ENCODE data around the gene KCNMB1. TPM values are rescaled to one million over a fixed set of nuclear protein-coding genes. Genes with fewer than 3 reads are reported as not detected.
A peak's percentile ranks its signal among the peaks of the same experiment; 100 is the strongest.

The KCNMB1 gene
- total RNA-seq, 4 donors from 2014 or later, result 0.07 to 0.09 TPM; not detected in 2

DNA sequence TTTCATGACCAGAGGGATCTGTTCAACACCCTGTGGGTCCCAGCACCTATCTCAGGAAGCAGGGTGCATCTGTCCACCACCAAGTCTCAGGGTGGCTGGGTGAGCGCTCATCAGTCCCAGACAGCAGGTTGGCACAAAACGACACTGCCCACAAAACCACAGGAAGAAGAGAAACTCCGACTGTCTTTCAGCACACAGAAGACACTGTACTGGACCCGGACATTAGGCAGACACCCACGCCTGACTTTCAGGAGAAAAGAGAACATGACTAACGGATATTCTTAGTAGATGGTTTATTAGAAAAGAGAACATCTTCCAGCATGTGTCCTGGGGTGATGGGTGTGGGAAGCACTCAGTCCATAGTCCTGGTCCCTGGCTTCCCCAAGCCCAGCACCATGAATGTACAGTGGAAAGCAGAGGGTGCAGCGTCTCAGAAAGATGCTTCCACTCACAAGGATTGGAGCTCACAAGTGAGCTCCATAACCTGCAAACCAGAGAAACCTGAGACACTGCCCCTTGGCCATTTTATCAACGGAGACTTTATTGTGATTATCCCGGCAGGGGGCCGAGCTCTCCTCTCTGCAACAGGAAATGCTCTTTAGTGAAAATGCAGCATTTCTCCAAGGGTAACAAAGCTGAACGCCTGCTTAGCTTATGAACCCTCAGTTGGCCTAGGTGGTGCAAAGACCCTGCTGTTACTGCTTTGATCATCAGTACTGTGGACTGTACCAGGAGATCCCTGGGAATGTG, 55.8 kb downstream of the KCNMB1 start:
- ATAC-seq (no peak), DNase-seq (no peak)
- no peak overlapping the region for H3K27ac ChIP-seq
- H3K4me3 ChIP-seq, result no peak overlapping the region
- peaks cover 0 to 3% of the 10 kb centered on the region in 2 donors for H3K4me1 ChIP-seq
- no peaks in the 10 kb centered on the region for H3K27me3 ChIP-seq
- intact Hi-C loops (cut with DNase I; ENCODE audit: low total_unique reads), result loop anchor here (5.0 kb wide), 1 partner anchor 36 kb away; the partner anchor contains the start of gene LCP2
- TF ChIP-seq POLR2A (IDR thresholded peaks at IDR 0.05), result no peak
- TF ChIP-seq, protein P1, sequence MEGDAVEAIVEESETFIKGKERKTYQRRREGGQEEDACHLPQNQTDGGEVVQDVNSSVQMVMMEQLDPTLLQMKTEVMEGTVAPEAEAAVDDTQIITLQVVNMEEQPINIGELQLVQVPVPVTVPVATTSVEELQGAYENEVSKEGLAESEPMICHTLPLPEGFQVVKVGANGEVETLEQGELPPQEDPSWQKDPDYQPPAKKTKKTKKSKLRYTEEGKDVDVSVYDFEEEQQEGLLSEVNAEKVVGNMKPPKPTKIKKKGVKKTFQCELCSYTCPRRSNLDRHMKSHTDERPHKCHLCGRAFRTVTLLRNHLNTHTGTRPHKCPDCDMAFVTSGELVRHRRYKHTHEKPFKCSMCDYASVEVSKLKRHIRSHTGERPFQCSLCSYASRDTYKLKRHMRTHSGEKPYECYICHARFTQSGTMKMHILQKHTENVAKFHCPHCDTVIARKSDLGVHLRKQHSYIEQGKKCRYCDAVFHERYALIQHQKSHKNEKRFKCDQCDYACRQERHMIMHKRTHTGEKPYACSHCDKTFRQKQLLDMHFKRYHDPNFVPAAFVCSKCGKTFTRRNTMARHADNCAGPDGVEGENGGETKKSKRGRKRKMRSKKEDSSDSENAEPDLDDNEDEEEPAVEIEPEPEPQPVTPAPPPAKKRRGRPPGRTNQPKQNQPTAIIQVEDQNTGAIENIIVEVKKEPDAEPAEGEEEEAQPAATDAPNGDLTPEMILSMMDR (IDR thresholded peaks at IDR 0.05 in 4 of 5, conservative IDR thresholded peaks at IDR 0.05 in 1 of 5), result no peak
- in situ Hi-C loops (cut with MboI; ENCODE audit: low sequenced_read_pairs in 4 of 4), result no loop called here
- no peaks in the 10 kb centered on the region for H3K9me3 ChIP-seq
- no peaks in the 10 kb centered on the region for H3K36me3 ChIP-seq

DNA sequence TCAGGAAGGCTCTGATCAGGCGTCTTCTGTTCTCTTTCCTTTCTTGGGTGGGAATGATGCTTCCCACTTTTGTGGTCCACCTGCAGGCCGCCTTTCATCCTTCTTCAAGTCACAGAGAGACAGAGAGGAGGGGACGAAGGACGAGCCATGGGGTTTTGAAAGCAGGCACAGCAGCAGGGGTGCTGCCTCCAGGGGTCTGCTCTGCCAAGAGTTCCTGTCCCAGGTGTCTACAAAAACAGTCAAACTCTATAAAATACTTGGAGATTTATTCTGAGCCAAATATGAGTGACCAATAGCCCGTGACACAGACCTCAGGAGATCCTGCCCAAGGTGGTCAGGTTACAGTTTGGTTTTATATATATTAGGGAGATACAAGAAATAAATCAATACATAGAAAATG, 57.1 kb downstream of the KCNMB1 start:
- H3K4me1 ChIP-seq, result peaks cover 0 to 3% of the 10 kb centered on the region in 2 donors

DNA sequence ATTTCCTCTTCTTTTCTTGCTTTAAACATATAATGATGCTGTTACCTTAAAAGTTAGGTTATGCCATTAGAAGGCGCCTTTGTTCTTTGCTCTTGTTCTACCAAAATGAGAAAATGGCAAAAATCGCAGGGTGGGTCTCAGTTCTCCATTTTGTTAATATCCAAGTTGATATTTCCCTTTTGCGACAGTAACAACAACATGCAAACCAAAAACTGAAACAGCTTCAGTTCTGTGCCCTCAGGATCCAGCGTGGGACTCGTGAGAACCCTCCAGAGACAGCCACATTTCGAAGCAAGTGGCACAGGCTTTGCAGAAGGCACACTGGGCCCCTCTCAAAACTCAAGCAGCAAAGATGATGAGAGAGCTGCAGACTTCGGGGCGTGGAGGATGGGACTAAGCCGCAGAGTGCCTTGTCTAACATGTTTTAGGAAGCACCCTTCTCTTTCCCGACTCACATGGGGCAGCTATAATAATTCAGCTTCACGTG, 58.6 kb downstream of the KCNMB1 start:
- Histone ChIP-seq H3K9me3 (no peaks in the 10 kb centered on the region), H3K27ac (peak overlapping the region in 3 of 4 donors; percentile 62 to 66 (median 64)), H3K4me1 (peaks cover 0 to 3% of the 10 kb centered on the region in 2 donors), H3K27me3 (no peaks in the 10 kb centered on the region), H3K4me3 (no peak overlapping the region), H3K36me3 (no peaks in the 10 kb centered on the region)
- ATAC-seq, result no peak
- intact Hi-C loops (cut with DNase I; ENCODE audit: low total_unique reads) (loop anchor here (5.0 kb wide), 1 partner anchor 33 kb away; the partner anchor contains the start of gene LCP2), in situ Hi-C loops (cut with MboI; ENCODE audit: low sequenced_read_pairs in 4 of 4) (no loop called here)
- no peak for DNase-seq
- TF ChIP-seq, protein P1 (IDR thresholded peaks at IDR 0.05 in 4 of 5, conservative IDR thresholded peaks at IDR 0.05 in 1 of 5), result no peak
- no peak for TF ChIP-seq POLR2A (IDR thresholded peaks at IDR 0.05)

More for the DNA sequence above, 57.1 kb downstream of the KCNMB1 start:
- Histone ChIP-seq H3K27ac (peak overlapping the region; percentile 59 to 69 (median 62)), H3K9me3 (no peaks in the 10 kb centered on the region), H3K36me3 (no peaks in the 10 kb centered on the region), H3K27me3 (no peaks in the 10 kb centered on the region), H3K4me3 (no peak overlapping the region)
- intact Hi-C loops (cut with DNase I; ENCODE audit: low total_unique reads) (loop anchor here (5.0 kb wide), 1 partner anchor 35 kb away; the partner anchor contains the start of gene LCP2), in situ Hi-C loops (cut with MboI; ENCODE audit: low sequenced_read_pairs in 4 of 4) (no loop called here)
- no peak for TF ChIP-seq POLR2A (IDR thresholded peaks at IDR 0.05)
- TF ChIP-seq, protein P1 (IDR thresholded peaks at IDR 0.05 in 4 of 5, conservative IDR thresholded peaks at IDR 0.05 in 1 of 5), result no peak
- ATAC-seq (no peak), DNase-seq (no peak)

DNA sequence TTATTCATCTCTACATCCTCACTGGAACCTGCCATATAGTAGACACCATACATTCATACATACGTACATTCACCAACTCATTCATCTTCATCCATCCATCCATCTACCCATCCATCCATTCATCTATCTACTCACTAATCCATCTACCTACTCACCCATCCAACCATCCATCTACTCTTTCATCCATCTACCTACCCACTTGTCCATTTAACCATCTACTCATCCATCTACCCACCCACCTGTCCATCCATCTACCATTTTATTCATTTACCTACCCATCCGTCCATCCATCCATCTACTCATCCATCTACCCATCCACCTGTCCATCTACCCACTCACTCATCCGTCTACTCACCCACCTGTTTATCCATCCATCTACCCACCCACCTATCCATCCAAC, 59.6 kb downstream of the KCNMB1 start:
- no peak for ATAC-seq
- H3K4me1 ChIP-seq, result peaks cover 0 to 3% of the 10 kb centered on the region in 2 donors
- no peaks in the 10 kb centered on the region for H3K27me3 ChIP-seq
- H3K27ac ChIP-seq, result no peak overlapping the region
- in situ Hi-C loops (cut with MboI; ENCODE audit: low sequenced_read_pairs in 4 of 4), result no loop called here
- no peak for TF ChIP-seq POLR2A (IDR thresholded peaks at IDR 0.05)
- TF ChIP-seq, protein P1 (IDR thresholded peaks at IDR 0.05 in 4 of 5, conservative IDR thresholded peaks at IDR 0.05 in 1 of 5), result no peak
- intact Hi-C loops (cut with DNase I; ENCODE audit: low total_unique reads), result no loop called here
- DNase-seq, result no peak
- H3K36me3 ChIP-seq, result no peaks in the 10 kb centered on the region
- no peaks in the 10 kb centered on the region for H3K9me3 ChIP-seq
- H3K4me3 ChIP-seq, result no peak overlapping the region
